GM15510 (cell line): ENCODE data around the gene SCRT2.

Experiments
- POLR2A ChIP-seq: IDR thresholded peaks from 3 replicates; pipeline ENCODE4 v1.6.1; 2011; ENCODE audit warnings: borderline replicate concordance; ENCODE audit not compliant: insufficient read length; ENCODE audit errors: extremely low read depth

The SCRT2 gene

GRCh38 chr20:637559-637958 lies 38.0 kb downstream of the SCRT2 start:
- TF ChIP-seq POLR2A, result no peak

GRCh38 chr20:635893-636338 lies 39.7 kb downstream of the SCRT2 start:
- TF ChIP-seq POLR2A, result no peak

GRCh38 chr20:635028-635892 lies 40.3 kb downstream of the SCRT2 start:
- TF ChIP-seq POLR2A, result no peak

GRCh38 chr20:634148-634925 lies 41.3 kb downstream of the SCRT2 start:
- TF ChIP-seq POLR2A, result no peak

GRCh38 chr20:631101-631500 lies 44.5 kb downstream of the SCRT2 start:
- no peak for TF ChIP-seq POLR2A

- no peak for TF ChIP-seq POLR2A
These were observed 49.0 kb downstream of the SCRT2 start for GRCh38 chr20:626579-626978.

- TF ChIP-seq POLR2A, result no peak
These were observed 50.2 kb downstream of the SCRT2 start for GRCh38 chr20:625360-625932.

- TF ChIP-seq POLR2A, result no peak
These were observed 51.9 kb downstream of the SCRT2 start for GRCh38 chr20:623704-624103.

- TF ChIP-seq POLR2A, result no peak
These were observed 52.6 kb downstream of the SCRT2 start for GRCh38 chr20:623021-623420.

- TF ChIP-seq POLR2A, result no peak
These were observed 53.4 kb downstream of the SCRT2 start for GRCh38 chr20:622161-622560.

- no peak for TF ChIP-seq POLR2A
These were observed 54.4 kb downstream of the SCRT2 start for GRCh38 chr20:621125-621756.

- TF ChIP-seq POLR2A, result no peak
These were observed 55.4 kb downstream of the SCRT2 start for GRCh38 chr20:620246-620645.

GRCh38 chr20:618980-619379 lies 56.6 kb downstream of the SCRT2 start:
- TF ChIP-seq POLR2A, result no peak

- TF ChIP-seq POLR2A, result no peak
These were observed 57.5 kb downstream of the SCRT2 start for GRCh38 chr20:617934-618690.
